ENCODE data around the gene ETV6. TPM values are rescaled to one million over a fixed set of nuclear protein-coding genes. Genes with fewer than 3 reads are reported as not detected.
A peak's percentile ranks its signal among the peaks of the same experiment; 100 is the strongest.

ETV6 gene
- total RNA-seq, 6 experiments from 2014 or later, result 14.6 to 20.5 (median 16.6) TPM

DNA sequence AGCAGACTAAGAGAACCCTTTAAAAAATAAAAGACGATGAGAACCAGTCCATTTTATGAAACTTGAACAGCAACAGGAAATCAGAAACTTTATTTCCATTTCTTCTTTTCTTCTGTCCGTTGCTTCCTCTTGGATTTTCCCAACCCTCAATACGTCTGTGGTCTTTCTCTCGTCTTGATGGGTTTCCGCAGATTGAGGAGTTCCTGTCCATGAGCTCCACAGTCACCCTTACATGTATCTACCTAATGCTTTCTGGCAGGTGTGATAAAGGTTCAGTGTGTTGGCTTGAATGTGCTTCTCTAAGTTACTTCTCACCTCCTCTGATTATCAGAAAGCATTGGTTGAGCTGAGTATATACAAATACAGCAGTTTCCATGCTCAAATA lies 110.0 kb downstream of the ETV6 start:
- Mint-ChIP-seq H3K4me1 (ENCODE audit: low read depth) (peaks cover 60% of the 10 kb centered on the region), H3K27ac (no peak overlapping the region; the same call in 1 of the 2 replicates), H3K4me3 (no peak overlapping the region)

DNA sequence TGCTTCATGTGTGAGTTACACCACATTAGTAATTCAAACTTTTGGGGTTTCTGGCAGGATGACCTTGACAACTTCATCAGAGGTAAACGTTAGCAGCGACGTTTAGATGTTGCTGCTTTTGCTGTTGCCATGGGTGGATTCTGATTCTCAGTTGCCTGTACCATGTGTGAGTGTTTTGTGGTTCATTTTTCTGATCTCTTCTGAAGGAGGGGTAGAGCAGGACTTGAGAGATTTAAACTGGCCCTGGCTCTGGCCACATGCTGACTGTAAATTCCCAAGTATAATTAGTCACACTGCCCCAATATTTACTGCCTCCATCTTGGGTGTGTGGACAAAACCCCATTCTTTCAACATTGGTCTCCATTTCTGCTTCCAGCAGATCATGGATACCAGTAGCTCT lies 110.4 kb downstream of the ETV6 start:
- Mint-ChIP-seq H3K27ac (no peak overlapping the region; the same call in 1 of the 2 replicates), H3K4me1 (ENCODE audit: low read depth) (peaks cover 64% of the 10 kb centered on the region), H3K9me3 (no peaks in the 10 kb centered on the region), H3K27me3 (ENCODE audit: insufficient read depth) (no peaks in the 10 kb centered on the region), H3K36me3 (ENCODE audit: low read depth) (peaks cover 7% of the 10 kb centered on the region), H3K4me3 (no peak overlapping the region)
- TF ChIP-seq CTCF (IDR thresholded peaks at IDR 0.05), result no peak
- no peak for DNase-seq

More for the DNA sequence above, 110.0 kb downstream of the ETV6 start:
- Mint-ChIP-seq H3K36me3 (ENCODE audit: low read depth) (peaks cover 11% of the 10 kb centered on the region), H3K9me3 (no peaks in the 10 kb centered on the region), H3K27me3 (ENCODE audit: insufficient read depth) (no peaks in the 10 kb centered on the region)
- no peak for TF ChIP-seq CTCF (IDR thresholded peaks at IDR 0.05)
- no peak for DNase-seq

DNA sequence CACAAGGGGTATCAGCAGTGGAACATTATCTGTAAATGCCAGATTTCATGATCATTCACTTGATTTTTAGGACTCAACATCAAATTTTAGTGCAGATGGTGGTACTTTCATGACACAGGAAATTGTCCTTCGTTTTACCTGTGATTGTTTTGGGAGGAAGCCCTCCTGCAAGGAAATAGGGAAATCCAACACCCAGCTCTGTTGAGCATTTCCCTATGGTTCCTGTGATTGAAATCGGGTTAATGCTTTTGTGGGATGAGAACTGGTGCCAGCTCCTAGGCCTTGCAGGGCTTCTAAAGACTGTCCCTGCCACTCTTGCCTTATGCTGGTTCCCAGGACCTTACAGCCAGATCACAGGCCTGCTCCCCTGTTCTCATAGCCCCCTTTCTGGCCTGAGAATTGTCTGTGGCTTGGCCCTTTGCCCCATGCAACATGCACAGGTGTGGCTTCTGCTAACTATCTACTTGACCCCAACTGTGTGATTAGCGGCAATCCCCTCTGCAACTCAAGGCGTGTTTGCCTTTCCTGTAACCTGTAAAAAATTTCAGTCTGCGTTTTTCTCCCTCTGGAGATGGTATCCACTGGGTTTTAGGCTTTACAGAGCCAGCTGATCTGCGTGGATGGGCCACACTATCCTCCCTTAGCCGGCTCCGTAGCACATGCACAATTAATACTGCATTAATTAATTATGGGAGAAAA lies 112.5 kb downstream of the ETV6 start:
- Mint-ChIP-seq H3K36me3 (ENCODE audit: low read depth) (peaks cover 5% of the 10 kb centered on the region), H3K27me3 (ENCODE audit: insufficient read depth) (no peaks in the 10 kb centered on the region), H3K4me3 (no peak overlapping the region), H3K27ac (0 out of 2 replicates have a peak overlapping the region, but pooled peaks have one; percentile 73), H3K4me1 (ENCODE audit: low read depth) (peaks cover 71% of the 10 kb centered on the region), H3K9me3 (no peaks in the 10 kb centered on the region)
- no peak for TF ChIP-seq CTCF (IDR thresholded peaks at IDR 0.05)
- no peak for DNase-seq

GRCh38 chr12:11762723-11763326 lies 113.4 kb downstream of the ETV6 start:
- no peak for TF ChIP-seq CTCF (IDR thresholded peaks at IDR 0.05)
- peaks cover 78% of the 10 kb centered on the region for H3K4me1 Mint-ChIP-seq (ENCODE audit: low read depth)
- peaks cover 10% of the 10 kb centered on the region for H3K36me3 Mint-ChIP-seq (ENCODE audit: low read depth)
- no peaks in the 10 kb centered on the region for H3K27me3 Mint-ChIP-seq (ENCODE audit: insufficient read depth)
- no peak for DNase-seq
- no peak overlapping the region for H3K4me3 Mint-ChIP-seq
- no peaks in the 10 kb centered on the region for H3K9me3 Mint-ChIP-seq
- H3K27ac Mint-ChIP-seq, result peak overlapping the region; percentile 73

- peaks cover 71% of the 10 kb centered on the region for H3K4me1 Mint-ChIP-seq (ENCODE audit: low read depth)
- H3K4me3 Mint-ChIP-seq, result peak overlapping the region; percentile 16; the same call in 1 of the 2 replicates
- no peaks in the 10 kb centered on the region for H3K9me3 Mint-ChIP-seq
- no peak for TF ChIP-seq CTCF (IDR thresholded peaks at IDR 0.05)
- no peaks in the 10 kb centered on the region for H3K27me3 Mint-ChIP-seq (ENCODE audit: insufficient read depth)
- H3K27ac Mint-ChIP-seq, result peak overlapping the region; percentile 73
- peaks cover 10% of the 10 kb centered on the region for H3K36me3 Mint-ChIP-seq (ENCODE audit: low read depth)
- peak; percentile 71 for DNase-seq
Measured at GRCh38 chr12:11763760-11764520, 114.5 kb downstream of the ETV6 start.

Measured in HFFc6 (cell line).